ENCODE data around the gene DAG1.

Gene DAG1

DNA sequence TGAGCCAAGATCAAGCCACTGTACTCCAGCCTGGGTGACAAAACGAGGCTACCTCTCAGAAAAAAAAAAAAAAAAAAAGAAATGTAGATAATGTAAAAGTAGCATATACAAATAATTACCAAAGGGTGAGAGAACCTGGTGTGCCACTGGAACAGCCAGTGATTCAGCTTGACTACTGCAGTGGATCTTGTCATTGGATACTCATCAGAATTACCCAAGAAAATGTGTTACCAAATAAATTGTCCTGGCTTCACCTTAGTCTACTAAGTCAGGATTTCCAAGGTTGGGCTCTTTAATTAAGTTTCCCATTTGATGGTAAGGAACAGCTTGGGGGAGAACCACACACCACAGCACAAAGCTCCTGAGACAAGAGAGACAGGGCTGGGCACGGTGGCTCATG, 42.5 kb upstream of the DAG1 start:
- Histone ChIP-seq H3K27ac (ENCODE audit: poor library complexity, severe bottlenecking) (no peak overlapping the region), H3K4me3 (ENCODE audit: severe bottlenecking) (no peak overlapping the region), H3K27me3 (ENCODE audit: insufficient read depth, poor library complexity, severe bottlenecking) (no peaks in the 10 kb centered on the region), H3K36me3 (ENCODE audit: low read depth) (no peaks in the 10 kb centered on the region; the same call in 1 of the 2 replicates), H3K9me3 (ENCODE audit: severe bottlenecking) (no peaks in the 10 kb centered on the region), H3K4me1 (ENCODE audit: insufficient read depth, poor library complexity, severe bottlenecking) (no peaks in the 10 kb centered on the region)
- ATAC-seq (ENCODE audit: low read depth) (no peak), DNase-seq (ENCODE audit: low spot score) (no peak)
- TF ChIP-seq, protein P1, sequence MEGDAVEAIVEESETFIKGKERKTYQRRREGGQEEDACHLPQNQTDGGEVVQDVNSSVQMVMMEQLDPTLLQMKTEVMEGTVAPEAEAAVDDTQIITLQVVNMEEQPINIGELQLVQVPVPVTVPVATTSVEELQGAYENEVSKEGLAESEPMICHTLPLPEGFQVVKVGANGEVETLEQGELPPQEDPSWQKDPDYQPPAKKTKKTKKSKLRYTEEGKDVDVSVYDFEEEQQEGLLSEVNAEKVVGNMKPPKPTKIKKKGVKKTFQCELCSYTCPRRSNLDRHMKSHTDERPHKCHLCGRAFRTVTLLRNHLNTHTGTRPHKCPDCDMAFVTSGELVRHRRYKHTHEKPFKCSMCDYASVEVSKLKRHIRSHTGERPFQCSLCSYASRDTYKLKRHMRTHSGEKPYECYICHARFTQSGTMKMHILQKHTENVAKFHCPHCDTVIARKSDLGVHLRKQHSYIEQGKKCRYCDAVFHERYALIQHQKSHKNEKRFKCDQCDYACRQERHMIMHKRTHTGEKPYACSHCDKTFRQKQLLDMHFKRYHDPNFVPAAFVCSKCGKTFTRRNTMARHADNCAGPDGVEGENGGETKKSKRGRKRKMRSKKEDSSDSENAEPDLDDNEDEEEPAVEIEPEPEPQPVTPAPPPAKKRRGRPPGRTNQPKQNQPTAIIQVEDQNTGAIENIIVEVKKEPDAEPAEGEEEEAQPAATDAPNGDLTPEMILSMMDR (IDR thresholded peaks at IDR 0.05; ENCODE audit: poor library complexity, severe bottlenecking): no peak

DNA sequence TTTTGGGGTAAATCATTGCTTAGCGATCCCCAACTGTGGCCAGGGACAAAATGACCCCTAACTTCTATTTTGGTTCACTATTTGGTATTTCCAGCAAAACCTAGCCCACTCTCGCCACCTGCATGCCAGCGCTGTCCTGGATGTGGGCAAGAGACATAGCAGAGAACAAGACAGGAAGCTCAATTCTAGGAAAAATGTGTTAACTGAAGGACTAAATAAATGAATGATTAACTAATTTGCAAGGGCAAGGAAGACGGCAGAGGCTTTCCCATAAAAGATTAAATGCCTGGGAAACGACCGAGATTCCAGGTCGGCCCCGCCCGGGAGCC, 41.4 kb upstream of the DAG1 start:
- no peaks in the 10 kb centered on the region for H3K9me3 ChIP-seq (ENCODE audit: severe bottlenecking)
- peak; percentile 5; the same call in 1 of the 3 replicates for ATAC-seq (ENCODE audit: low read depth)
- TF ChIP-seq, protein P1 (IDR thresholded peaks at IDR 0.05; ENCODE audit: poor library complexity, severe bottlenecking): peak; percentile 12
- H3K4me1 ChIP-seq (ENCODE audit: insufficient read depth, poor library complexity, severe bottlenecking): no peaks in the 10 kb centered on the region
- H3K27me3 ChIP-seq (ENCODE audit: insufficient read depth, poor library complexity, severe bottlenecking): no peaks in the 10 kb centered on the region
- H3K36me3 ChIP-seq (ENCODE audit: low read depth): no peaks in the 10 kb centered on the region; the same call in 1 of the 2 replicates
- no peak for DNase-seq (ENCODE audit: low spot score)
- peak overlapping the region; percentile 65 for H3K27ac ChIP-seq (ENCODE audit: poor library complexity, severe bottlenecking)
- H3K4me3 ChIP-seq (ENCODE audit: severe bottlenecking): peak overlapping the region; percentile 79

DNA sequence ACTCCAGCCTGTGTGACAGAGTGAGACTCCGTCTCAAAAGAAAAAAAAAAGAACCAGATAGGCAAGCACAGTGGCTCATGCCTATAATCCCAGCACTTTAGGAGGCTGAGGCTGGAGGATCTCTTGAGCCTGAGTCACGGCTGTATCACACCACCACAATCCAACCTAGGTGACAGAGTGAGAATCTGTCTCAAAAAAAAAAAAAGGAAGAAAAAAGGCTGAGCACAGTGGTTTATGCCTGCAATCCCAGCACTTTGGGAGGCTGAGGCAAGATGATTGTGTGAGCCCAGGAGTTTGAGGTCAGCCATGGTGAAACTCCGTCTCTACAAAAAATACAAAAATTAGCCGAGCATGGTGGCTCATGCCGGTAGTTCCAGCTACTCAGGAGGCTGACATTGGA, 35.3 kb upstream of the DAG1 start:
- Histone ChIP-seq H3K27ac (ENCODE audit: poor library complexity, severe bottlenecking) (no peak overlapping the region), H3K27me3 (ENCODE audit: insufficient read depth, poor library complexity, severe bottlenecking) (no peaks in the 10 kb centered on the region), H3K4me3 (ENCODE audit: severe bottlenecking) (no peak overlapping the region), H3K36me3 (ENCODE audit: low read depth) (no peaks in the 10 kb centered on the region), H3K9me3 (ENCODE audit: severe bottlenecking) (no peaks in the 10 kb centered on the region), H3K4me1 (ENCODE audit: insufficient read depth, poor library complexity, severe bottlenecking) (no peaks in the 10 kb centered on the region)
- TF ChIP-seq, protein P1 (IDR thresholded peaks at IDR 0.05; ENCODE audit: poor library complexity, severe bottlenecking): no peak
- DNase-seq (ENCODE audit: low spot score): no peak
- ATAC-seq (ENCODE audit: low read depth): no peak

DNA sequence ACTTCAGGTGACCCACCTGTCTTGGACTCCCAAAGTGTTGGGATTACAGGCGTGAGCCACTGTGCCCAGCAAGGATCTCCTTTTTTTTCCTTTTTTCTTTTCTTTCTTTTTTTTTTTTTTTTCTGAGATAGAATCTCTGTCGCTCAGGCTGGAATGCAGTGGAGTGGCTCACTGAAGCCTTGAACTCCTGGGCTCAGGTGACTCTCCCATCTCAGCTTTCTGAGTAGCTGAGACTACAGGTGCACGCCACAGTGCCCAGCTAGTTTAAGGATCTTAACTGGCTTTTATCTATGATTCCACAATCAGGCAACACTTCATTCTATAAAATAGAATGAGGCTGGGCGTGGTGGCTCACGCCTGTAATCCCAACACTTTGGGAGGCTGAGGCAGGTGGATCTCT, 24.7 kb upstream of the DAG1 start:
- Histone ChIP-seq H3K9me3 (ENCODE audit: severe bottlenecking) (no peaks in the 10 kb centered on the region), H3K27ac (ENCODE audit: poor library complexity, severe bottlenecking) (peak overlapping the region; percentile 56), H3K4me3 (ENCODE audit: severe bottlenecking) (no peak overlapping the region), H3K4me1 (ENCODE audit: insufficient read depth, poor library complexity, severe bottlenecking) (peaks cover 5% of the 10 kb centered on the region), H3K36me3 (ENCODE audit: low read depth) (no peaks in the 10 kb centered on the region), H3K27me3 (ENCODE audit: insufficient read depth, poor library complexity, severe bottlenecking) (no peaks in the 10 kb centered on the region)
- TF ChIP-seq, protein P1 (IDR thresholded peaks at IDR 0.05; ENCODE audit: poor library complexity, severe bottlenecking): no peak
- DNase-seq (ENCODE audit: low spot score): no peak
- no peak for ATAC-seq (ENCODE audit: low read depth)

DNA sequence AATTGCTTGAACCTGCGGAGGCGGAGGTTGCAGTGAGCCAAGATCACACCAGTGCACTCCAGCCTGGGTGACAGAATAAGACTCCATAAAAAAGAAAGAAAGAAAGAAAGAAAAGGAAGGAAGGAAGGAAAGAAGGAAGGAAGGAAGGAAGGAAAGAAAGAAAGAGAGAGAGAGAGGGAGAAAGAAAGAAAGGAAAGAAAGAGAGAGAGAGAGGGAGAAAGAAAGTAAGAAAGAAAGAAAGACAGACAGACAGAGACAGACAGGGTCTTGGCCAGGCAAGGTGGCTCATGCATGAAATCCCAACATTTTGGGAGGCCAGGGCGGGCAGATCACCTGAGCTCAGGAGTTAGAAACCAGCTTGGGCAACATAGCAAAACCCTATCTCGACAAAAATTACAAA, 16.4 kb upstream of the DAG1 start:
- no peak overlapping the region for H3K27ac ChIP-seq (ENCODE audit: poor library complexity, severe bottlenecking)
- DNase-seq (ENCODE audit: low spot score): no peak
- no peaks in the 10 kb centered on the region for H3K36me3 ChIP-seq (ENCODE audit: low read depth)
- TF ChIP-seq, protein P1 (IDR thresholded peaks at IDR 0.05; ENCODE audit: poor library complexity, severe bottlenecking): no peak
- H3K9me3 ChIP-seq (ENCODE audit: severe bottlenecking): no peaks in the 10 kb centered on the region
- H3K4me1 ChIP-seq (ENCODE audit: insufficient read depth, poor library complexity, severe bottlenecking): no peaks in the 10 kb centered on the region
- H3K4me3 ChIP-seq (ENCODE audit: severe bottlenecking): no peak overlapping the region
- no peak for ATAC-seq (ENCODE audit: low read depth)
- no peaks in the 10 kb centered on the region for H3K27me3 ChIP-seq (ENCODE audit: insufficient read depth, poor library complexity, severe bottlenecking)
